ENCODE results near the gene CSN1S1. TPM values are rescaled to one million over a fixed set of nuclear protein-coding genes. Genes with fewer than 3 reads are reported as not detected.

CSN1S1 gene
- total and polyA plus RNA-seq, 4 donors: 0.09 TPM; not detected in 3

GRCh38 chr4:69974631-69975030 lies 43.8 kb downstream of the CSN1S1 start:
- Histone ChIP-seq H3K36me3 (ENCODE audit: control insufficient read depth in 4 of 4, insufficient read depth in 4 of 4, low read length in 4 of 4) (no peaks in the 10 kb centered on the region), H3K27ac (ENCODE audit: low read depth in 1 of 2, low read length in 1 of 2) (no peak overlapping the region), H3K9ac (ENCODE audit: insufficient read depth in 1 of 2, low read length in 2 of 2) (no peak overlapping the region), H3K9me3 (ENCODE audit: control insufficient read depth in 4 of 4, insufficient read depth in 3 of 4, low read length in 3 of 4) (no peaks in the 10 kb centered on the region), H3K27me3 (ENCODE audit: control insufficient read depth in 3 of 3, insufficient read depth in 3 of 3, low read length in 2 of 3) (no peaks in the 10 kb centered on the region), H3K4me3 (no peak overlapping the region), H3K4me1 (ENCODE audit: control insufficient read depth in 5 of 5, insufficient read depth in 5 of 5, low read length in 5 of 5) (peaks cover 0 to 4% (median 0%) of the 10 kb centered on the region in 5 donors)
- DNase-seq (peak in 2 of 3 donors; percentile 17 to 57), ATAC-seq (ENCODE audit: insufficient read depth, low FRiP score) (no peak)
- no peak for TF ChIP-seq CTCF (IDR thresholded peaks at IDR 0.05; ENCODE audit: control extremely low read depth, extremely low read depth)
- 82 to 86% methylated on average over 1 of the region's 1 CpG for WGBS, 2 donors

- DNase-seq (peak in 2 of 3 donors; percentile 8 to 27), ATAC-seq (ENCODE audit: insufficient read depth, low FRiP score) (no peak)
- Histone ChIP-seq H3K36me3 (ENCODE audit: control insufficient read depth in 4 of 4, insufficient read depth in 4 of 4, low read length in 4 of 4) (no peaks in the 10 kb centered on the region), H3K4me1 (ENCODE audit: control insufficient read depth in 5 of 5, insufficient read depth in 5 of 5, low read length in 5 of 5) (peaks cover 0 to 4% (median 0%) of the 10 kb centered on the region in 5 donors), H3K4me3 (no peak overlapping the region), H3K27ac (ENCODE audit: low read depth in 1 of 2, low read length in 1 of 2) (no peak overlapping the region), H3K9me3 (ENCODE audit: control insufficient read depth in 4 of 4, insufficient read depth in 3 of 4, low read length in 3 of 4) (no peaks in the 10 kb centered on the region), H3K27me3 (ENCODE audit: control insufficient read depth in 3 of 3, insufficient read depth in 3 of 3, low read length in 2 of 3) (no peaks in the 10 kb centered on the region), H3K9ac (ENCODE audit: insufficient read depth in 1 of 2, low read length in 2 of 2) (no peak overlapping the region)
- no peak for TF ChIP-seq CTCF (IDR thresholded peaks at IDR 0.05; ENCODE audit: control extremely low read depth, extremely low read depth)
These were observed 46.7 kb downstream of the CSN1S1 start for GRCh38 chr4:69977582-69977981.

- DNase-seq (peak; percentile 67 to 89 (median 74)), ATAC-seq (ENCODE audit: insufficient read depth, low FRiP score) (no peak)
- Histone ChIP-seq H3K9ac (ENCODE audit: insufficient read depth in 1 of 2, low read length in 2 of 2) (no peak overlapping the region), H3K36me3 (ENCODE audit: control insufficient read depth in 4 of 4, insufficient read depth in 4 of 4, low read length in 4 of 4) (no peaks in the 10 kb centered on the region), H3K9me3 (ENCODE audit: control insufficient read depth in 4 of 4, insufficient read depth in 3 of 4, low read length in 3 of 4) (no peaks in the 10 kb centered on the region), H3K4me1 (ENCODE audit: control insufficient read depth in 5 of 5, insufficient read depth in 5 of 5, low read length in 5 of 5) (peaks cover 0 to 13% (median 2%) of the 10 kb centered on the region in 5 donors), H3K27me3 (ENCODE audit: control insufficient read depth in 3 of 3, insufficient read depth in 3 of 3, low read length in 2 of 3) (no peaks in the 10 kb centered on the region), H3K27ac (ENCODE audit: low read depth in 1 of 2, low read length in 1 of 2) (no peak overlapping the region), H3K4me3 (no peak overlapping the region)
- no peak for TF ChIP-seq CTCF (IDR thresholded peaks at IDR 0.05; ENCODE audit: control extremely low read depth, extremely low read depth)
- WGBS, 2 donors: 33 to 60% methylated on average over 2 of the region's 2 CpGs
These were observed 53.2 kb downstream of the CSN1S1 start for GRCh38 chr4:69984030-69984443.

GRCh38 chr4:69986663-69987062 lies 55.8 kb downstream of the CSN1S1 start:
- DNase-seq: no peak
- no peak overlapping the region for H3K9ac ChIP-seq (ENCODE audit: insufficient read depth in 1 of 2, low read length in 2 of 2)
- H3K27me3 ChIP-seq (ENCODE audit: control insufficient read depth in 3 of 3, insufficient read depth in 3 of 3, low read length in 2 of 3): no peaks in the 10 kb centered on the region

More at GRCh38 chr4:69986663-69987062, 55.8 kb downstream of the CSN1S1 start:
- Histone ChIP-seq H3K4me3 (no peak overlapping the region), H3K9me3 (ENCODE audit: control insufficient read depth in 4 of 4, insufficient read depth in 3 of 4, low read length in 3 of 4) (no peaks in the 10 kb centered on the region), H3K27ac (ENCODE audit: low read depth in 1 of 2, low read length in 1 of 2) (no peak overlapping the region), H3K4me1 (ENCODE audit: control insufficient read depth in 5 of 5, insufficient read depth in 5 of 5, low read length in 5 of 5) (peaks cover 0 to 11% (median 2%) of the 10 kb centered on the region in 5 donors), H3K36me3 (ENCODE audit: control insufficient read depth in 4 of 4, insufficient read depth in 4 of 4, low read length in 4 of 4) (no peaks in the 10 kb centered on the region)
- no peak for ATAC-seq (ENCODE audit: insufficient read depth, low FRiP score)
- 86 to 92% methylated on average over 1 of the region's 1 CpG for WGBS, 2 donors
- TF ChIP-seq CTCF (IDR thresholded peaks at IDR 0.05; ENCODE audit: control extremely low read depth, extremely low read depth): no peak

Measured in lung (tissue), 12 donors.